HS-5 (cell line): ENCODE measurements around the gene RAB3IL1.
A peak's percentile ranks its signal among the peaks of the same experiment; 100 is the strongest.

Experiments used
- DNase-seq: peaks from one replicate; pipeline ENCODE4 v3.0.0-alpha.2; 2012; ENCODE audit warnings: low read depth

The RAB3IL1 gene

GRCh38 chr11:61864814-61865775 lies 52.3 kb downstream of the RAB3IL1 start:
- no peak for DNase-seq

GRCh38 chr11:61863548-61864081 lies 53.8 kb downstream of the RAB3IL1 start:
- DNase-seq: no peak

GRCh38 chr11:61862714-61863547 lies 54.4 kb downstream of the RAB3IL1 start:
- no peak for DNase-seq

GRCh38 chr11:61861634-61862033 lies 55.7 kb downstream of the RAB3IL1 start:
- DNase-seq: no peak

GRCh38 chr11:61860054-61860903 lies 57.1 kb downstream of the RAB3IL1 start:
- DNase-seq: peak; percentile 19

- DNase-seq: no peak
These were observed 61.3 kb downstream of the RAB3IL1 start for GRCh38 chr11:61855939-61856680.

GRCh38 chr11:61854966-61855714 lies 62.2 kb downstream of the RAB3IL1 start:
- DNase-seq: no peak

GRCh38 chr11:61854206-61854895 lies 63.0 kb downstream of the RAB3IL1 start:
- no peak for DNase-seq

GRCh38 chr11:61853698-61854169 lies 63.6 kb downstream of the RAB3IL1 start:
- no peak for DNase-seq

GRCh38 chr11:61851900-61852295 lies 65.5 kb downstream of the RAB3IL1 start:
- DNase-seq: no peak

GRCh38 chr11:61851113-61851899 lies 66.1 kb downstream of the RAB3IL1 start:
- DNase-seq: no peak

GRCh38 chr11:61850687-61851086 lies 66.7 kb downstream of the RAB3IL1 start:
- DNase-seq: no peak

GRCh38 chr11:61848631-61849030 lies 68.7 kb downstream of the RAB3IL1 start:
- no peak for DNase-seq

GRCh38 chr11:61847914-61848581 lies 69.3 kb downstream of the RAB3IL1 start:
- DNase-seq: no peak
